PC-9 (cell line): ENCODE data around the gene SSBP4. TPM values are rescaled to one million over a fixed set of nuclear protein-coding genes. Genes with fewer than 3 reads are reported as not detected.

ENCODE experiments used
- BruUV-seq: library from RNA; stranded (reverse); fragments of 400-500 nt; replicated peaks from 2 replicates; lab custom pipeline; 2021; lab: Mats Ljungman, UMichigan
- CTCF ChIA-PET: fragments of 300-600 bp; sonication (Branson Sonifier 250); formaldehyde crosslinking; loops from one replicate; lab custom pipeline; 2022; ENCODE audit warnings: antibody characterized with exemption; lab: Charles Lee
- POLR2A ChIA-PET: fragments of 300-600 bp; sonication (Branson Sonifier 250); formaldehyde crosslinking; loops from one replicate; lab custom pipeline; 2022; ENCODE audit warnings: antibody characterized with exemption; ENCODE audit not compliant: unreplicated experiment; lab: Charles Lee
- DNase-seq, 2 experiments: peaks; one replicate each; pipeline versions ENCODE4 v3.0.0 to v3.0.0-alpha.2; 2015 to 2022; ENCODE audit warnings: mixed read lengths in 1 of 2
- H2AFZ ChIP-seq: fragments of 200-600 bp; sonication (generic); 2 replicates; pipeline ENCODE4 v1.8.1; 2017; ENCODE audit warnings: antibody characterized with exemption
- H3F3A ChIP-seq: fragments of 200-600 bp; sonication (generic); 2 replicates; pipeline ENCODE4 v1.8.1; 2017; ENCODE audit warnings: antibody characterized with exemption, mild to moderate bottlenecking, low read depth; ENCODE audit not compliant: insufficient read depth
- H3K27ac ChIP-seq: fragments of 200-600 bp; sonication (generic); 2 replicates; pipeline ENCODE4 v1.6.1; 2016; ENCODE audit warnings: mixed run types
- H3K27me3 ChIP-seq: fragments of 200-600 bp; sonication (generic); 2 replicates; pipeline ENCODE4 v1.6.1; 2016; ENCODE audit warnings: low read depth, mixed run types; ENCODE audit not compliant: insufficient read depth
- H3K36me3 ChIP-seq: fragments of 200-600 bp; sonication (generic); 2 replicates; pipeline ENCODE4 v1.6.1; 2016; ENCODE audit warnings: low read depth, mixed run types
- H3K4me1 ChIP-seq: fragments of 200-600 bp; sonication (generic); replicated peaks from 2 replicates; pipeline ENCODE4 v1.6.1; 2016; ENCODE audit warnings: mixed run types; ENCODE audit not compliant: insufficient read depth
- H3K4me2 ChIP-seq: fragments of 200-600 bp; sonication (generic); 2 replicates; pipeline ENCODE4 v1.6.1; 2017; ENCODE audit warnings: mixed run types
- H3K4me3 ChIP-seq: fragments of 200-600 bp; sonication (generic); 2 replicates; pipeline ENCODE4 v1.6.1; 2016; ENCODE audit warnings: mixed run types
- H3K79me2 ChIP-seq: fragments of 200-600 bp; sonication (generic); 2 replicates; pipeline ENCODE4 v1.6.1; 2017; ENCODE audit warnings: low read depth, mixed run types
- H3K9me2 ChIP-seq: fragments of 200-600 bp; sonication (generic); 2 replicates; pipeline ENCODE4 v1.8.1; 2017; ENCODE audit warnings: mild to moderate bottlenecking; ENCODE audit not compliant: insufficient read depth
- H3K9me3 ChIP-seq: fragments of 200-600 bp; sonication (generic); 2 replicates; pipeline ENCODE4 v1.8.1; 2016; ENCODE audit warnings: low read depth; ENCODE audit not compliant: insufficient read depth
- H4K20me1 ChIP-seq: fragments of 200-600 bp; sonication (generic); 2 replicates; pipeline ENCODE4 v1.8.1; 2017; ENCODE audit not compliant: insufficient read depth
- CTCF ChIP-seq: fragments of 200-600 bp; sonication (generic); conservative IDR thresholded peaks from 2 replicates; pipeline ENCODE4 v1.6.1; 2017; ENCODE audit warnings: mixed run types, antibody characterized with exemption, mild to moderate bottlenecking, moderate library complexity
- EZH2 ChIP-seq: fragments of 200-600 bp; sonication (generic); IDR thresholded peaks from 2 replicates; pipeline ENCODE4 v1.8.0; 2017; ENCODE audit warnings: antibody characterized with exemption, low read depth
- intact Hi-C: fragments of 100-400 bp; cut with micrococcal nuclease; formaldehyde crosslinking; loops from one replicate; pipeline ENCODE4 v1.10.0; 2022; ENCODE audit not compliant: unreplicated experiment
- total RNA-seq: library from RNA; stranded (reverse); gene quantifications from 2 replicates; pipeline ENCODE4 v1.2.3, GENCODE V29; 2021

SSBP4 gene
- total RNA-seq, 1 experiment from 2014 or later: 56.6 TPM

DNA sequence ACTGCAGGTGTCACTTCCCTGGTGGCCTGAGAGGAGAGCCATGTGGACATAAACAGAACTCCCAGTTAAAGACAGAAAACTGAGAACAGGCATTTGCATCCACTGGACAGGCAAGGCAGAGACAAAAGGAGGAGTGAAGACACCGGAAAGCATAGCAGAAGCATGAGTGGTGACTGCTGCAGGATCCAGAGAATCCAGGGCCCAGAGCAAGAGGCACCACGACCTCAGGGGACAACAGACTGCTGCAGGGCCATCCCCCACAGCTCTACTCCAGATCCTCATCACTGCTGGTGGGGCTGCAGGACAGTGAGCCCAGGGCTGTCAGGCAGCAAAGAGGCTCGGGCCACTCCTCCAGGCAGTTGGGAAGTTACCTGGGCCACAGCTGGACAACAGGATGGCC lies 33.2 kb downstream of the SSBP4 start:
- no peak overlapping the region for H3K4me2 ChIP-seq
- H3K9me3 ChIP-seq: no peaks in the 10 kb centered on the region
- peaks cover 5% of the 10 kb centered on the region for H3K4me1 ChIP-seq
- H2AFZ ChIP-seq: no peak overlapping the region
- intact Hi-C loops: loop anchor here (10.0 kb wide), 1 partner anchor 532 kb away; no protein-coding TSS in a partner anchor
- peaks cover 29% of the 10 kb centered on the region; the same call in 1 of the 2 replicates for H4K20me1 ChIP-seq
- CTCF ChIA-PET: no interaction called here
- DNase-seq: no peak
- no TSS peak for BruUV-seq
- H3K4me3 ChIP-seq: no peak overlapping the region
- H3K36me3 ChIP-seq: peaks cover 7% of the 10 kb centered on the region; the same call in 1 of the 2 replicates
- no peak overlapping the region for H3K27ac ChIP-seq
- H3K9me2 ChIP-seq: no peaks in the 10 kb centered on the region
- H3K79me2 ChIP-seq: no peaks in the 10 kb centered on the region
- H3K27me3 ChIP-seq: no peaks in the 10 kb centered on the region
- TF ChIP-seq CTCF: no peak
- POLR2A ChIA-PET: no interaction called here
- H3F3A ChIP-seq: peaks cover 30% of the 10 kb centered on the region

DNA sequence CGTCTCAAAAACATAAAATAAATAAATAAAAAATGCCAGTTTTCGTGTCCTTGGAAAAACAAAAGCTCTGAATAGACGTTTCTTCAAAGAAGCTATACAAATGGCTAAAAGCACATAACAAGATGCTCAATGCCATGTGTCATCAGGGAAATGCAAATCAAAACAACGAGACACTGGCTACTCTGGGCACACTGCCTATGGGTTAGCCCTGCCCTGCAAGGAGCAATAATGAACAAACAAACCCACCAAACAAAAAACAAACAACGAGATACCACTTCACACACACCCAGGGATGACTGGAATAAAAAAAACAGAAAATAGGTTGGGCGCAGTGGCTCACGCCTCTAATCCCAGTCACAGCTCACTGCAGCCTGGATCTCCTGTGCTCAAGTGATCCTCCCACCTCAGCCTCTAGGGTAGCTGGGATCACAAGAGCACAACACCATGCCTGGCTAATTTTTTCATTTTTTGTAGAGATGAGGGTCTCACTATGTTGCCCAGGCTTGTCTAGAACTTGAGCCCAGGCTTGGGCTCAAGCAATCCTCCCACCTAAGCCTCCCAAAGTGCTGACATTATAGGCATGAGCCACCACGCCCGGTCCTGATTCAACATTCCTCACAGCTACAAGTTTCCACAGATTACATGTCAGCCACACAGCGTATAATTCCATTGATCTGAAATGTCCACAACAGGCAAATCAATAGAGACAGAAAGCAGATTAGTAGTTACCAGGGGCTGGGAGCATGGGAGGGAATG lies 34.2 kb downstream of the SSBP4 start:
- Histone ChIP-seq H3K36me3 (peaks cover 7% of the 10 kb centered on the region; the same call in 1 of the 2 replicates), H4K20me1 (peaks cover 37% of the 10 kb centered on the region), H3F3A (peaks cover 20% of the 10 kb centered on the region), H3K4me1 (no peaks in the 10 kb centered on the region), H3K4me2 (no peak overlapping the region), H3K9me2 (no peaks in the 10 kb centered on the region), H2AFZ (no peak overlapping the region), H3K4me3 (no peak overlapping the region), H3K27me3 (no peaks in the 10 kb centered on the region), H3K9me3 (no peaks in the 10 kb centered on the region), H3K27ac (no peak overlapping the region), H3K79me2 (no peaks in the 10 kb centered on the region)
- POLR2A ChIA-PET: interaction anchor here (0.6 kb wide), 1 partner anchor 219 kb away, joined by 12 read pairs; no protein-coding TSS in a partner anchor
- TF ChIP-seq CTCF (no peak), EZH2 (no peak)
- CTCF ChIA-PET: interaction anchor here (0.6 kb wide), 1 partner anchor 393 kb away, joined by 3 read pairs; no protein-coding TSS in a partner anchor
- intact Hi-C loops: loop anchor here (10.0 kb wide), 1 partner anchor 531 kb away; no protein-coding TSS in a partner anchor
- BruUV-seq: no TSS peak
- DNase-seq: peak in 1 of 2 experiments; percentile 54

DNA sequence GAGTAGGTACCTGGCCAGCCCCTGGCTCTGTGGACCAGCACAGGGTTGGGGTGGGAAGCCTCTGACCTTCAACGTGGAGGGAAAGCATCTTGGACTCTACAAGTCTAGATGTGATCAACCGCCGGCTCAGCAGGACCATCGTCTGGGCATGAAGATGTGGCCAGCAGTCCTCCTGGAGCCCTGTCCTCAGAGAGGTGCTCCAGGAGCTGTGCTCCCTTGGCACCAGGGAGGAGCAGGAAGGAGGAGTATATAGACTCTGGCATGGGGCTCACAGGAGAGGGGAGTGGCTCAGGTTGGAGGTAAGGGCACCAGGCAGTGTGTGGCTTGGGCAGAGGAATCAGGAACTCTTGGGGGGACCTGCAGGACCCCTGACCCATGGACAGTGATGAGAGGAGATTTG lies 37.1 kb downstream of the SSBP4 start:
- H3K4me2 ChIP-seq: no peak overlapping the region
- peaks cover 41% of the 10 kb centered on the region for H3F3A ChIP-seq
- POLR2A ChIA-PET: no interaction called here
- CTCF ChIA-PET: no interaction called here
- H4K20me1 ChIP-seq: peaks cover 42% of the 10 kb centered on the region
- no peaks in the 10 kb centered on the region for H3K27me3 ChIP-seq
- no peak overlapping the region for H3K27ac ChIP-seq
- no peaks in the 10 kb centered on the region for H3K9me2 ChIP-seq
- peaks cover 20% of the 10 kb centered on the region; the same call in 1 of the 2 replicates for H3K36me3 ChIP-seq
- intact Hi-C loops: loop anchor here (10.0 kb wide), 1 partner anchor 529 kb away; no protein-coding TSS in a partner anchor
- no peaks in the 10 kb centered on the region for H3K79me2 ChIP-seq
- H3K4me3 ChIP-seq: no peak overlapping the region
- BruUV-seq: no TSS peak
- H3K4me1 ChIP-seq: peaks cover 23% of the 10 kb centered on the region
- no peak for DNase-seq
- TF ChIP-seq EZH2 (no peak), CTCF (no peak)
- H3K9me3 ChIP-seq: no peaks in the 10 kb centered on the region
- H2AFZ ChIP-seq: no peak overlapping the region
